Naive thymus-derived CD4-positive, alpha-beta T cell (primary cell): ENCODE measurements around the gene ATP9B. TPM values are rescaled to one million over a fixed set of nuclear protein-coding genes. Genes with fewer than 3 reads are reported as not detected.
A peak's percentile ranks its signal among the peaks of the same experiment; 100 is the strongest.
"Not testable (repeated sequence)": the region's sequence is repeated elsewhere in the genome, so short reads cannot be mapped to it uniquely, and the experiment has no call there.

ENCODE experiments used
- ATAC-seq: fragments of 150-1000 bp; cut with Tn5 transposase; 2 replicates; pipeline ENCODE4 v1.10.0; 2021; ENCODE audit warnings: mild to moderate bottlenecking, moderate library complexity
- CTCF ChIA-PET: fragments of 350-600 bp; sonication (Branson Sonifier 250); formaldehyde crosslinking; loops from one replicate; lab custom pipeline; 2021; ENCODE audit warnings: antibody characterized with exemption; lab: Charles Lee
- POLR2A ChIA-PET: fragments of 350-600 bp; sonication (Branson Sonifier 250); formaldehyde crosslinking; loops from one replicate; lab custom pipeline; 2021; ENCODE audit warnings: antibody characterized with exemption, inconsistent platforms; lab: Charles Lee
- DNase-seq, 9 donors: peaks; one replicate each; pipeline versions ENCODE4 v3.0.0 to v3.0.0-alpha.2; 2020 to 2022; ENCODE audit warnings: mixed read lengths in 1 of 9
- H3K27ac ChIP-seq: one replicate; pipeline ENCODE4 v1.7.0; 2013; ENCODE audit warnings: mild to moderate bottlenecking, low read depth, low read length, moderate library complexity
- H3K27me3 ChIP-seq, 2 donors: one replicate each; pipeline ENCODE4 v1.7.0; 2013; ENCODE audit warnings: low read length in 2 of 2, mild to moderate bottlenecking in 2 of 2, moderate library complexity in 2 of 2; ENCODE audit not compliant: control insufficient read depth in 2 of 2, insufficient read depth in 2 of 2
- H3K36me3 ChIP-seq, 3 experiments: 1 replicate in 2 of 3; 2 replicates in 1 of 3; pipeline ENCODE4 v1.7.0; 2013; ENCODE audit warnings: low read length in 3 of 3, mild to moderate bottlenecking in 3 of 3, moderate library complexity in 1 of 3; ENCODE audit not compliant: insufficient read depth in 3 of 3, control insufficient read depth in 2 of 3
- H3K4me1 ChIP-seq, 2 donors: one replicate each; pipeline ENCODE4 v1.7.0; 2013; ENCODE audit warnings: low read length in 2 of 2, mild to moderate bottlenecking in 2 of 2, moderate library complexity in 1 of 2; ENCODE audit not compliant: control insufficient read depth in 2 of 2, insufficient read depth in 2 of 2
- H3K4me3 ChIP-seq: 2 replicates; pipeline ENCODE4 v1.7.0; 2013; ENCODE audit warnings: mild to moderate bottlenecking, low read length
- H3K9me3 ChIP-seq, 3 experiments: 1 replicate in 2 of 3; 2 replicates in 1 of 3; pipeline ENCODE4 v1.7.0; 2013; ENCODE audit warnings: low read length in 3 of 3; ENCODE audit not compliant: control insufficient read depth in 2 of 3
- H3K27ac Mint-ChIP-seq, 9 donors: one replicate each; pipeline ENCODE4 v1.8.0; 2020 to 2022; ENCODE audit warnings: mixed read lengths in 9 of 9, mild to moderate bottlenecking in 8 of 9, moderate library complexity in 5 of 9, inconsistent platforms in 2 of 9
- H3K27me3 Mint-ChIP-seq, 5 donors: one replicate each; pipeline ENCODE4 v1.8.0; 2021 to 2022; ENCODE audit warnings: mixed read lengths in 5 of 5, mild to moderate bottlenecking in 1 of 5
- H3K36me3 Mint-ChIP-seq, 5 donors: one replicate each; pipeline ENCODE4 v1.8.0; 2020 to 2022; ENCODE audit warnings: mixed read lengths in 5 of 5, mild to moderate bottlenecking in 3 of 5, inconsistent platforms in 1 of 5
- H3K4me1 Mint-ChIP-seq, 7 donors: one replicate each; pipeline ENCODE4 v1.8.0; 2020 to 2022; ENCODE audit warnings: mixed read lengths in 7 of 7, mild to moderate bottlenecking in 3 of 7, inconsistent platforms in 1 of 7
- H3K4me3 Mint-ChIP-seq, 10 donors: one replicate each; pipeline ENCODE4 v1.8.0; 2020 to 2022; ENCODE audit warnings: mild to moderate bottlenecking in 10 of 10, mixed read lengths in 10 of 10, moderate library complexity in 6 of 10, inconsistent platforms in 2 of 10
- H3K9me3 Mint-ChIP-seq, 11 donors: one replicate each; pipeline ENCODE4 v1.8.0; 2020 to 2022; ENCODE audit warnings: mixed read lengths in 11 of 11, mild to moderate bottlenecking in 4 of 11, inconsistent platforms in 1 of 11, moderate library complexity in 1 of 11
- intact Hi-C, 2 donors: fragments of 100-400 bp; cut with micrococcal nuclease; formaldehyde crosslinking; loops; one replicate each; pipeline ENCODE4 v1.15.1; 2023
- polyA plus RNA-seq, 2 donors: library from polyadenylated mRNA; unstranded; fragments of 300-500 nt; fragmentation: Illumina TruSeq; gene quantifications; one replicate each; pipeline ENCODE4 v1.2.3, GENCODE V29; 2021
- total RNA-seq, 6 experiments: library from RNA in 5 of 6; stranded (reverse) in 5 of 6; gene quantifications; 1 replicate in 5 of 6; 2 replicates in 1 of 6; pipeline ENCODE4 v1.2.3 and lab custom pipeline; 2021 to 2026

ATP9B gene
- total and polyA plus RNA-seq, 7 experiments from 2014 or later, result 21.3 to 90.5 (median 79.4) TPM

DNA sequence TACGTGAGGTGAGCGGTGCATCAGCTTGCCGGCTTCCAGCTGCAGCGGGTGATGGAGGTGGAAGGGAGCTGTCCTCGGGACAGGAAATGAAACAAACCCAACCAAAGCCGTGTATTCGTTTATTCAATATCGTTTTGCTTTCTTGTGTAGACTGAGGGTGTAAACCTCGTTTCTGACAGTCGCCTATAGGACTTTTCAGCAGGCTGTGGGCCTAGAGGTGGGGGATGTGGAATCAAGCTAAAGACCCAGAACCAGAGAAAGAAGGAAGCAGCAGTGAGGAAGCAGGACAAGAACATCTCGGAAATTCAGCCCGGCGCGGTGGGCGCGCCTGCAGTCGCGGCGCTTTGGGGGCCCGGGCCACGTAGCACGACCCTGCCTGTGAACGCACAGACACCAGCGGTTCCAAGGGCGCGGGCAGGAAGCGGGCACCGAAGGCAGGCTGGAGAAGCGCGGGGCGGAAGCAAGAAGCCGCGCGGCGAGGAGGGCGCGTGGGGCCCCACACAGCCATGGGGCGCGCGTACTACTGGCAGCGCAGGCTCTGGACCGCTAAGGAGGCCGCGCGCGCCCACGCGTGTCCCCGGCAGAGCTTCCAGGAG lies 755 bp upstream of the ATP9B start:
- peak; percentile 0 for ATAC-seq
- ChIA-PET POLR2A (interaction anchor here (0.7 to 1.1 kb wide), 5 partner anchors 33 to 611 kb away, joined by 3 to 4 read pairs (median 3); no protein-coding TSS in a partner anchor), CTCF (no interaction called here)
- H3K4me1 Mint-ChIP-seq, result peaks cover 23 to 56% (median 44%) of the 10 kb centered on the region in 7 donors
- H3K27ac Mint-ChIP-seq, result peak overlapping the region; percentile 98 to 100 (median 99)
- DNase-seq, result peak in 1 of 9 donors; percentile 60
- H3K4me1 ChIP-seq, result peaks cover 12 to 28% of the 10 kb centered on the region in 2 donors
- intact Hi-C loops, result loop anchor here (2.0 to 5.0 kb wide), 9 partner anchors 89 to 1039 kb away; partner anchors contain the start of genes SLC66A2 (in 2 of the 2), ADNP2 (in 1 of the 2) and TXNL4A (in 1 of the 2)
- H3K36me3 Mint-ChIP-seq, result peaks cover 15 to 33% (median 16%) of the 10 kb centered on the region in 5 donors
- no peaks in the 10 kb centered on the region for H3K9me3 ChIP-seq
- peak overlapping the region; percentile 59 for H3K4me3 ChIP-seq
- peaks cover 5 to 21% (median 7%) of the 10 kb centered on the region in 5 donors for H3K27me3 Mint-ChIP-seq
- peak overlapping the region; percentile 98 for H3K27ac ChIP-seq
- no peaks in the 10 kb centered on the region for H3K27me3 ChIP-seq
- H3K4me3 Mint-ChIP-seq, result peak overlapping the region; percentile 85 to 98 (median 94)
- H3K9me3 Mint-ChIP-seq, result peaks cover 0 to 24% (median 3%) of the 10 kb centered on the region in 11 donors
- H3K36me3 ChIP-seq, result no peaks in the 10 kb centered on the region

DNA sequence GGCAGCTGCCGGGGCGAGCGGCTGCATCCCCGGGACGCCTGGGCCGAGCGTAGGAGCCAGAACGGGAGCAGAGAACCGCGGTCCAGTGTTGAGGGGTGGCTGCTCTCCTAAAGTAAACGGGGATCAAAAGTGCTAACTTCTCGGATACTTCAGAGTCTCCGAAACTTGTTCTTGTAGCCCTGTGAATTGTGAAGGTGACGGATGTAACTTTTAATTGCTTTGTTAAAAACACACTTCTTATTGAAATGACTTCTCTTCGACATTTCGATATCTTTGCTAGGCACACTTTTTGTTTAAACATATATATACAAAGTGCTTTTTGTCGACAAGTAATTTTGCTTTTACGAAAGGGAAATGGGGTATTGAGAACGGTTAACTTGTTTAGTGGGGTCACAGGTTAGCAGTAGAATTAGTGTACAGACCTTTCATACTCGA lies 540 bp downstream of the ATP9B start:
- H3K36me3 Mint-ChIP-seq, result peaks cover 17 to 42% (median 26%) of the 10 kb centered on the region in 5 donors
- no peaks in the 10 kb centered on the region for H3K36me3 ChIP-seq
- H3K9me3 ChIP-seq, result no peaks in the 10 kb centered on the region
- peak overlapping the region; percentile 90 to 100 (median 98) for H3K27ac Mint-ChIP-seq
- H3K4me3 ChIP-seq, result peak overlapping the region; percentile 59
- intact Hi-C loops, result loop anchor here (2.0 to 5.0 kb wide), 9 partner anchors 88 to 1038 kb away; partner anchors contain the start of genes SLC66A2 (in 2 of the 2), ADNP2 (in 1 of the 2) and TXNL4A (in 1 of the 2)
- ATAC-seq (no peak), DNase-seq (no peak)
- H3K9me3 Mint-ChIP-seq, result peaks cover 0 to 24% (median 3%) of the 10 kb centered on the region in 11 donors
- peaks cover 12 to 34% of the 10 kb centered on the region in 2 donors for H3K4me1 ChIP-seq
- H3K27ac ChIP-seq, result peak overlapping the region; percentile 98
- H3K4me1 Mint-ChIP-seq, result peaks cover 34 to 69% (median 57%) of the 10 kb centered on the region in 7 donors
- no peaks in the 10 kb centered on the region for H3K27me3 ChIP-seq
- H3K27me3 Mint-ChIP-seq, result peaks cover 0 to 21% (median 5%) of the 10 kb centered on the region in 5 donors
- CTCF ChIA-PET, result interaction anchor here (0.7 to 0.9 kb wide), 2 partner anchors 48 to 456 kb away, joined by 3 to 4 read pairs; no protein-coding TSS in a partner anchor
- POLR2A ChIA-PET, result interaction anchor here (0.7 kb wide), 1 partner anchor 84 kb away, joined by 3 read pairs; no protein-coding TSS in a partner anchor
- H3K4me3 Mint-ChIP-seq, result peak overlapping the region; percentile 85 to 97 (median 92)

DNA sequence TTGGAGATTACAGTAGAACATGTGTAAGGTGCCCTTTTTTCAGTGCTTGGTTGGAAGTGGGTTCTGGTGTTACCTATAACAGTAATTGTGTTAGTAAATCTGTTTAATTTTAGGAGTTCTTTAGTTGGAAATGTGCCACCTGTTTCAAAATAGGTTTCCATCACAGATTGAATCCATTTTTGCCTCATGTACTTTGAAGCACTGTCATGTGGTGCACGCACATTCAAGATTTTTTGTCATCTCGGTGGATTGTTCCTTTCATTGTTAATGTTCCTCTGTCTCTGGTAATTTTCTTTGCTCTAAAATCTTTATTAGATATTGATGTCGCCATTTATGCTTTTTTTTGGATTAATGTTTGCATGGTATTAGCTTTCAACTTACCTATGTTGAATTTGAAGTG lies 1.3 kb downstream of the ATP9B start:
- no peak for DNase-seq
- Histone ChIP-seq H3K36me3 (no peaks in the 10 kb centered on the region), H3K4me3 (peak overlapping the region; percentile 59), H3K27me3 (no peaks in the 10 kb centered on the region), H3K27ac (peak overlapping the region; percentile 98), H3K4me1 (peaks cover 12 to 34% of the 10 kb centered on the region in 2 donors), H3K9me3 (no peaks in the 10 kb centered on the region)
- ChIA-PET POLR2A (no interaction called here), CTCF (interaction anchor here (0.7 to 0.9 kb wide), 2 partner anchors 47 to 455 kb away, joined by 3 to 4 read pairs; no protein-coding TSS in a partner anchor)
- Mint-ChIP-seq H3K27me3 (peaks cover 0 to 21% (median 4%) of the 10 kb centered on the region in 5 donors), H3K27ac (peak overlapping the region; percentile 47 to 100 (median 98)), H3K4me3 (peak overlapping the region; percentile 85 to 97 (median 92)), H3K9me3 (peaks cover 0 to 24% (median 3%) of the 10 kb centered on the region in 11 donors), H3K36me3 (peaks cover 19 to 45% (median 30%) of the 10 kb centered on the region in 5 donors), H3K4me1 (peaks cover 34 to 77% (median 64%) of the 10 kb centered on the region in 7 donors)
- intact Hi-C loops, result no loop called here
- no peak for ATAC-seq

DNA sequence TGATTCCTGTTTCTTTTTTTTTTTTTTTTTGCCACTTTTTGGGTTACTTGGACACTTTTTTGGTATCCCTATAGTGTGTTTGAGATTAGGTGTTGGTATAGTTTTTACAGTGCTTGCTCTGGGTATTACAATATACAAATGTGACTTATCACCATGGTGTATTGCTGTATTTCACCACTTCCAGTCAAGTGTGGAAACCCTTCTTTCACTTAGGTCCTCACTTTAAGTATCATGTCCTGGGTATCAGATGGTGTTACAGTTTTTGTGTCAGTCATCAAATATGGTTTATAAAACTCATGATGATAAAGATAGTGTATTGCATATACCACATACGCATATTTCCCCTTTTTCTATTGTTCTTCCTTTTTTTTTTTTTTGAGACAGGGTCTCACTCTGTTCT lies 1.8 kb downstream of the ATP9B start:
- H3K4me1 Mint-ChIP-seq, result peaks cover 34 to 77% (median 65%) of the 10 kb centered on the region in 7 donors
- H3K27me3 Mint-ChIP-seq, result peaks cover 0 to 15% (median 0%) of the 10 kb centered on the region in 5 donors
- ChIA-PET CTCF (no interaction called here), POLR2A (no interaction called here)
- H3K36me3 Mint-ChIP-seq, result peaks cover 17 to 42% (median 27%) of the 10 kb centered on the region in 5 donors
- no peaks in the 10 kb centered on the region for H3K36me3 ChIP-seq
- H3K4me3 Mint-ChIP-seq, result peak overlapping the region; percentile 85 to 97 (median 92)
- peak overlapping the region in 7 of 9 donors; percentile 55 to 100 (median 98) for H3K27ac Mint-ChIP-seq
- ATAC-seq, result no peak
- intact Hi-C loops, result no loop called here
- H3K9me3 Mint-ChIP-seq, result peaks cover 0 to 18% (median 3%) of the 10 kb centered on the region in 11 donors
- H3K27me3 ChIP-seq, result no peaks in the 10 kb centered on the region
- DNase-seq, result no peak
- no peaks in the 10 kb centered on the region for H3K9me3 ChIP-seq
- H3K4me1 ChIP-seq, result peaks cover 12 to 34% of the 10 kb centered on the region in 2 donors
- H3K27ac ChIP-seq, result no peak overlapping the region
- H3K4me3 ChIP-seq, result no peak overlapping the region

DNA sequence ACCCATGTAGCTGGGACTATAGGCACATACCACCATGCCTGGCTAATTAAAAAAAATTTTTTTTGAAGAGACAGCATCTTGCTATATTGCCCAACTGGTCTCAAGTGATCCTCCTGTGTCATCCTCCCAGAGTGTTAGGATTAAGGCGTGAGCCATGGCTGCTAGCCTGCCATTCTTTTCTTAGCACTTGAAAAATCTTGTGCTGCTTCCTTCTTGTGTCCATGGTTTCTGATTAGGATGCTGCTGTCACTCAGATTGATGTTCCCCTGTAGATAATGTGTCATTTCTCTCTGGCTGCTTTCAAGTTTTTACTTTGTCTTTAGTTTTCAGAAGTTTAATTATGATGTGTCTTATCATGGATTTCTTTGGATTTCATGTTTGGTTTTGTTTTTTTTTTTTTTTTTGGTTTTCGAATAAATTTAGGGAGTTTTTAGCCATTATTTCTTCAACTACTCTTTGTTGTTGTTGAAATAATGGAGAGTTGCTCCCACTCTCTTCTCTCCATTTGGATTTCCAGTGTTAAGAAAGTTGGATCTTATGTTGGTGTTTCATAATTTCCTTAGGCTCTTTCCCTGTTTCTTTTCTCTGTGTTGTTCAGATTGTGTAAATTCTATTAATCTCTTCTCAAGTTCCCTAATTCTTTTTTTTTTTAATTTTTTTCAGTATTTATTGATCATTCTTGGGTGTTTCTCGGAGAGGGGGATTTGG lies 2.5 kb downstream of the ATP9B start:
- H3K27me3 Mint-ChIP-seq, result peaks cover 0 to 9% (median 0%) of the 10 kb centered on the region in 5 donors
- no peaks in the 10 kb centered on the region for H3K9me3 ChIP-seq
- DNase-seq (no peak), ATAC-seq (no peak)
- H3K4me1 ChIP-seq, result peaks cover 18 to 34% of the 10 kb centered on the region in 2 donors
- H3K4me3 Mint-ChIP-seq, result peak overlapping the region; percentile 12 to 96 (median 66)
- POLR2A ChIA-PET, result no interaction called here
- peaks cover 10 to 36% (median 25%) of the 10 kb centered on the region in 5 donors for H3K36me3 Mint-ChIP-seq
- CTCF ChIA-PET, result no interaction called here
- intact Hi-C loops, result no loop called here
- H3K36me3 ChIP-seq, result no peaks in the 10 kb centered on the region
- no peak overlapping the region for H3K4me3 ChIP-seq
- H3K27me3 ChIP-seq, result no peaks in the 10 kb centered on the region
- H3K9me3 Mint-ChIP-seq, result peaks cover 0 to 13% (median 0%) of the 10 kb centered on the region in 11 donors
- H3K27ac ChIP-seq, result no peak overlapping the region
- peaks cover 40 to 78% (median 65%) of the 10 kb centered on the region in 7 donors for H3K4me1 Mint-ChIP-seq
- peak overlapping the region in 4 of 9 donors; percentile 9 to 87 (median 51) for H3K27ac Mint-ChIP-seq

DNA sequence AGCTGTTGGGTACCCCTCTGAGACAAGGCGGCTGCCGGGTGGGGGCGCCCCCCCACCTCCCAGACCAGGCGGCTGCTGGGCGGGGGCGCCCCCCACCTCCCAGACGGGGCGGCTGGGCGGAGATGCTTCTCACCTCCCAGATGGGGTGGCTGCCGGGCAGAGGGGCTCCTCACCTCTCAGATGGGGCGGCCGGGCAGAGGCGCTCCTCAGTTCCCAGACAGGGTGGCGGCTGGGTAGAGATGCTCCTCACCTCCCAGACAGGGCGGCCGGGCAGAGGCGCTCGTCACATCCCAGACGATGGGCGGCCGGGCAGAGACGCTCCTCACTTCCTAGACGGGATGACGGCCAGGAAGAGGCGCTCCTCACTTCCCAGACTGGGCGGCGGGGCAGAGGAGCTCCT lies 3.5 kb downstream of the ATP9B start:
- H3K27ac Mint-ChIP-seq, H3K4me3 ChIP-seq, H3K27ac ChIP-seq, H3K27me3 Mint-ChIP-seq, DNase-seq, H3K36me3 ChIP-seq, POLR2A ChIA-PET, H3K9me3 ChIP-seq, intact Hi-C loops, ATAC-seq, CTCF ChIA-PET, H3K27me3 ChIP-seq: not testable (repeated sequence)
- Mint-ChIP-seq H3K4me1 (peaks cover 39 to 78% (median 64%) of the 10 kb centered on the region in 7 donors), H3K9me3 (peaks cover 0 to 12% (median 0%) of the 10 kb centered on the region in 11 donors), H3K4me3 (peak overlapping the region in 2 of 10 donors; percentile 39 to 44), H3K36me3 (peaks cover 5 to 35% (median 30%) of the 10 kb centered on the region in 5 donors)
- peaks cover 24 to 43% of the 10 kb centered on the region in 2 donors for H3K4me1 ChIP-seq
